Activated naive CD8-positive, alpha-beta T cell treated with anti-CD3 and anti-CD28 coated beads, Interleukin-2, amount 50 U/mL, for 24 hours (primary cell): ENCODE data around the gene PIEZO1.

Experiments used
- ATAC-seq: fragments of 150-1000 bp; cut with Tn5 transposase; one replicate; pipeline ENCODE4 v1.10.0; 2021
- DNase-seq: peaks from one replicate; pipeline ENCODE4 v3.0.0; 2021
- H3K27ac Mint-ChIP-seq: one replicate; pipeline ENCODE4 v1.8.0; 2021; ENCODE audit warnings: mild to moderate bottlenecking, mixed read lengths
- H3K27me3 Mint-ChIP-seq: one replicate; pipeline ENCODE4 v1.8.0; 2021; ENCODE audit warnings: mixed read lengths
- H3K36me3 Mint-ChIP-seq: one replicate; pipeline ENCODE4 v1.8.0; 2021; ENCODE audit warnings: low read depth, mixed read lengths
- H3K4me1 Mint-ChIP-seq: one replicate; pipeline ENCODE4 v1.8.0; 2021; ENCODE audit warnings: mixed read lengths
- H3K4me3 Mint-ChIP-seq: one replicate; pipeline ENCODE4 v1.8.0; 2021; ENCODE audit warnings: mild to moderate bottlenecking, moderate library complexity, mixed read lengths
- H3K9me3 Mint-ChIP-seq: one replicate; pipeline ENCODE4 v1.8.0; 2021; ENCODE audit warnings: mixed read lengths

The PIEZO1 gene

DNA sequence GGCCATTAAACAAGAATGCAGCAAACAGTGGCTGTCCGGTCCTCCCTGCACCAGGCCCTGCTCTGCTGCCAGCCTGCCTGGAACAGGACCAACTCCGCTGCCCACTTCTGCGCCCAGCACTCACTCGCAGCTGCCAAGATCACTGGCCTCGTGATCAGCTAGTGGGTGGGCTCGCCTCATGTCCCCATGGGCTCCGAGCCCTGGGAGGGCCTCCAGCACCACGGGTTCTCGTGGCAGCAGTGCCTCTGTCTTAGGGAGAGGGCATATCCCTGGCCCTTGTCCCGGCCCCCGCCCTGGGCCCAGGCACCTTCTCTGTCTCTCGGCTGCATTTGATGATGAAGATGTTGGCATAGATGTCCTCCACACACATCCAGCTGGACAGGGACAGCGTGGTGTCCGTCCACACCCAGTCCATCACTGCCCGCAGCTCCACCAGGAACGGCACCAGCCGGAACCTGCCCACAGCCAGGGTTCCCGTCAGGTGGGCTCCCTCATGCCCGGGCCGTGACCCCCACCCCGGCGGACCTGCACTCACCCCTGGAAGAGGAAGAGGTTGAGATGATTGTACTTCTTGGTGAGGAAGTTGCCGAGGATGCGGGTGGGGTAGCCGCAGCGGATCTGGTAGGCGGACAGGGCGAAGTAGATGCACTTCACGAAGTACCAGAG is 65.6 kb downstream of the PIEZO1 start:
- peaks cover 13% of the 10 kb centered on the region for H3K36me3 Mint-ChIP-seq
- H3K9me3 Mint-ChIP-seq: no peaks in the 10 kb centered on the region
- no peaks in the 10 kb centered on the region for H3K27me3 Mint-ChIP-seq
- ATAC-seq: no peak
- no peak overlapping the region for H3K27ac Mint-ChIP-seq
- H3K4me1 Mint-ChIP-seq: no peaks in the 10 kb centered on the region
- no peak overlapping the region for H3K4me3 Mint-ChIP-seq
- no peak for DNase-seq

GRCh38 chr16:88718178-88718577 is 66.8 kb downstream of the PIEZO1 start:
- H3K4me1 Mint-ChIP-seq: no peaks in the 10 kb centered on the region
- H3K27ac Mint-ChIP-seq: no peak overlapping the region
- H3K36me3 Mint-ChIP-seq: peaks cover 13% of the 10 kb centered on the region
- ATAC-seq (no peak), DNase-seq (no peak)
- H3K9me3 Mint-ChIP-seq: no peaks in the 10 kb centered on the region
- H3K4me3 Mint-ChIP-seq: no peak overlapping the region
- H3K27me3 Mint-ChIP-seq: no peaks in the 10 kb centered on the region

DNA sequence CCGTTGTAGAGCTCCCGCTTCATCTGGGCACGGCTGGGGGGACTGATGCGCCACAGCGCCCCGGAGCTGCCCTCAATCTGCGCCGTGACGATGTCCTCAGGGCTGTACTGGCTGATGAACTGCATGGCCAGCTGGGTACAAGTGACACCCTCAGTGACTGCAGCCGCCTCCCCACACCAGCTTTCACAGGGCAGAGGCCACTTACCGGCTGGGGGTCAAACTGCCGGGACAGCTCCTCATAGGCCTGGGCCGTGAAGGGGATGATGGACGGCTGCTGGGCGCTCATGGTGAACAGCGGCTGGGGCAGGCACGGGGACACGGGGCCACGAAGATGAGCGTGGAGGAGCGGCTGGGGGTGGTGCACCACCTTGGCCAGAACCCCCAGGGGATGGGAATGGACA is 68.4 kb downstream of the PIEZO1 start:
- H3K27me3 Mint-ChIP-seq: no peaks in the 10 kb centered on the region
- H3K4me3 Mint-ChIP-seq: no peak overlapping the region
- DNase-seq: no peak
- peaks cover 13% of the 10 kb centered on the region for H3K36me3 Mint-ChIP-seq
- H3K27ac Mint-ChIP-seq: no peak overlapping the region
- no peaks in the 10 kb centered on the region for H3K9me3 Mint-ChIP-seq
- no peak for ATAC-seq
- H3K4me1 Mint-ChIP-seq: no peaks in the 10 kb centered on the region

DNA sequence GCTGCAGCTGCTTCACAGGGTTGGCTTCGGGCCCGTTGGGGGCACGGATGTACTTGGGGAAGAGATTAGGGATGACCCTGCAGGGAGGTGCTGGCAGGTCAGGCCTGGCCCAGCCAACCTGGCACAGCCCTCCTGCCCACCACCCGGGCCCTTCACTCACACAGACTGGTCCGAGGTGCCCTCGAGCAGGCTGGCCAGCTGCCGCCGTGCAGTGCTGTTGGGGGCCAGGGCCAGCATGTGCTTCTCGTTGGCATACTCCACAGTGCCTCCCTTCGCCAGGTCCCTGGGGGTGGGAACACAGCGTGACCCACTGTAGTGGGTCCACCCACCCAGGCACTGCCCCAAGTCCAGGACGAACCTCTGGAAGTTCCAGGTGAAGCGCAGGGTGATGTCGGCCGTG is 68.8 kb downstream of the PIEZO1 start:
- no peak overlapping the region for H3K4me3 Mint-ChIP-seq
- ATAC-seq (no peak), DNase-seq (no peak)
- no peaks in the 10 kb centered on the region for H3K4me1 Mint-ChIP-seq
- no peaks in the 10 kb centered on the region for H3K27me3 Mint-ChIP-seq
- H3K36me3 Mint-ChIP-seq: peaks cover 13% of the 10 kb centered on the region
- no peaks in the 10 kb centered on the region for H3K9me3 Mint-ChIP-seq
- no peak overlapping the region for H3K27ac Mint-ChIP-seq

DNA sequence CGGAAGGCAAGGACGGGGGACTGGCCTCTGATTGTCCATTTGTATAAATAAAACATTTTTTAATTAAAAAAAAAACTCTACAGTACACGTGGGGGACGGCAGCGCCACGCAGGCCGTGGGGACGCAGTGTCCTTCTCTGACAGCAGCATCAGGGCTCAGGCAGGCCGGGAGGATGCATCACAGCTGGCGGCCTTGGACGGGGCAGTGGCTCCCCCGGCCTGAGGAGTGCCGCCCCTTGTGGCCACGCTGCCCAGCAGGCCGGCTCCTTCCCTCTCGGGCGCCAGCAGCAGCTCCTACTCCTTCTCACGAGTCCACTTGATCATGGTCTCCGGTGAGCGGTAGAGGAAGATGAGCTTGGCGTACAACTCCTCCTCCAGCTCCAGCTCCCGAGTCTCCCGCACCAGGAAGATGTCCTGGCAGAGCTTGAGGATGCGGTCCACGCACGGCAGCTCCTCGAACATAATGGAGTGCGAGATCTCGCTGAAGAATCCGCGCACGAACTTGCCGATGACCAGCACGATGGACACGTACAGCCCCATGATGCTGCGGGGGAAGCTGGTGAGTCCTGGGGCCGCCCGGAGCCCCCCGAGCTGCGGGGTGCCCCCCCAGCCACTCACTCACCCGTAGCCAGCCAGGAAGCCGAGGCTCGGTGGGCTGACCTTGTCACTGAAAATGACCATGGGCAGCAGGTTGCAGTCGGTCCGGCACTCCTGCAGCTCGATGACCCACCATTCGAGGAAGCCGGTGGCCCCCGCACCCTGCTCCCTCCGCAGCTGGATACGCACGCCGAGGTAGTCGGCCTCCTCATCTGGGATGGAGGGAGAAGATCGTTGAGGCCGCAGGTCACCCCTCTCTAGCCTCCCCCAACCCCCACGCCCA is 69.5 kb downstream of the PIEZO1 start:
- H3K4me3 Mint-ChIP-seq: no peak overlapping the region
- H3K36me3 Mint-ChIP-seq: peaks cover 13% of the 10 kb centered on the region
- no peak for ATAC-seq

DNA sequence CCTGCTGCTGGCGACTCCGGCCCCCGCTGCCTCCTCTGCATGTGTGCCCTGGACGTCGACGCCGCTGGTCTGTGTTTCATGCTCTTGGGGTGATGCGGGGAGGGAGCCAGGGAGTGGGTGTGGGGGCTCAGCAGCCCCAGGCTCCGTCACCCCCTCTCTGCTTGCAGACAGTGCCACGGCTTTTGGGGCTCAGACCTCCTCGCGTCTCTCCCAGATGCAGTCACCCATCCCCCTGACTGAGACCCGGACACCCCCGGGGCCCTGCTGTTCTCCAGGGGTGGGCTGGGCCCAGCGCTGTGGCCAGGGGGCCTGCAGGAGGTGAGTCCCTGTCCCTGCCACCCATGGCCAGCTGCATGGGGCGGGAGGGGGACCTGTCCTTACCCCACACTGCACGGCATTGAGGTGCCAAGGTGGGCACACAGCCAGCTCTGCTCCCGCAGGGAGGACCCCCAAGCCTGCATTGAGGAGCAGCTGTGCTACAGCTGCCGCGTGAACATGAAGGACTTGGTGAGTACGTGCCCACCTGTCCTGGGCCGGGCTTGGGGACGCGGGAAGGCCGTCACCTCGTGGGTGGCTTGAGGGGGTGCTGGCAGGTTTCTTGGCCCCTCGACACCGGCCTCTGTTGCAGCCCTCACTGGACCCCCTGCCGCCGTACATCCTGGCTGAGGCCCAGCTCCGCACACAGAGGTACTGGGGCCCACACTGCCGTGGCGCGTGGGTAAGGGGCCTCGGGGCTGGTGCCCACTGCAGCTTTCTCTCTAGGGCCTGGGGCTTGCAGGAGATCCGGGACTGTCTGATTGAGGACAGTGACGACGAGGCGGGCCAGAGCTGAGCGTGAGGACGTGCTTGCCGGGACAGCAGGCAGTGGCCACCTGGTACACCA is 70.4 kb downstream of the PIEZO1 start:
- no peaks in the 10 kb centered on the region for H3K27me3 Mint-ChIP-seq
- ATAC-seq: no peak
- H3K9me3 Mint-ChIP-seq: no peaks in the 10 kb centered on the region
- H3K4me1 Mint-ChIP-seq: peaks cover 5% of the 10 kb centered on the region
- no peak overlapping the region for H3K4me3 Mint-ChIP-seq
- peaks cover 13% of the 10 kb centered on the region for H3K36me3 Mint-ChIP-seq
- no peak overlapping the region for H3K27ac Mint-ChIP-seq
- DNase-seq: no peak

More for the DNA sequence above, 69.5 kb downstream of the PIEZO1 start:
- no peak for DNase-seq
- Mint-ChIP-seq H3K27ac (no peak overlapping the region), H3K9me3 (no peaks in the 10 kb centered on the region), H3K4me1 (peaks cover 4% of the 10 kb centered on the region), H3K27me3 (no peaks in the 10 kb centered on the region)

DNA sequence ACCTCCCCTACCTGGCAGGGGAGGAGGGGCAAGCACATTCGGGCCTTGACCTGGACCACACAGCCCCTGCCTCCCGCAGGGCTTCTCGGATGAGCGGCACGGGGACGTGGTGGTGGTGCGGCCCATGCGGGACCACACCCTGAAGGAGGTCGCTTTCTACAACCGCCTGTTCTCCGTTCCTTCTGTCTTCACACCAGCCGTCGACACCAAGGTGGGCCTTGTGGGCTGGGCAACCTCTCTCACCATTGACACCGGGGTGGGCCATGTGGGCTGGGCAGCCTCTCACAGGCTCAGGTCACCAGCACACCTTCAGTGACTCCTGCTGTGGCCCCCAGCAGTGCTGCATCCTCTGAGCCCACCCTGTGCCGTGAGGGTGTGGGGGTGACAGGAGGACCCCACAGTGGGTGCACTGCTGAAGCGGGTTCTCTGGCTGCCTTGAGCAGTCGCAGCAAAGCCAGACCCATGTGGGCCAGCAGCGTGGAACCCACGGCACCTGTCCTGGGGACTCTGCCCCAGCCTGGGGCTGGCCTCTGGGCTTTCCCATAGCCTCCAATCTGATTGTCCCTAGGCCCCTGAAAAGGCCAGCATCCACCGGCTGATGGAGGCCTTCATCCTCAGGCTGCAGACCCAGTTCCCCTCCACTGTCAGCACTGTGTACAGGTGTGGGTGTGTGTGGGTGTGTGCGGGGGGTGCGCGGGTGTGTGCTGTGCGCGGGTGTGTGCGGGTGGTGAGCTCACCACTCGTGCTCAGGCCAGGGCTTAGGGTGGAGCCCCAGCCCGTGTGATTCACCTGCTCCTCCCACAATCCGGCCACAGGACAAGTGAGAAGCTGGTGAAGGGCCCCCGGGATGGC is 71.2 kb downstream of the PIEZO1 start:
- H3K36me3 Mint-ChIP-seq: peaks cover 13% of the 10 kb centered on the region
- no peaks in the 10 kb centered on the region for H3K9me3 Mint-ChIP-seq
- no peak overlapping the region for H3K4me3 Mint-ChIP-seq
- peaks cover 5% of the 10 kb centered on the region for H3K4me1 Mint-ChIP-seq
- H3K27me3 Mint-ChIP-seq: no peaks in the 10 kb centered on the region
- ATAC-seq (no peak), DNase-seq (no peak)
- H3K27ac Mint-ChIP-seq: no peak overlapping the region

GRCh38 chr16:88713054-88713453 is 72.0 kb downstream of the PIEZO1 start:
- H3K4me1 Mint-ChIP-seq: peaks cover 5% of the 10 kb centered on the region
- no peak overlapping the region for H3K27ac Mint-ChIP-seq
- peaks cover 9% of the 10 kb centered on the region for H3K36me3 Mint-ChIP-seq
- H3K9me3 Mint-ChIP-seq: no peaks in the 10 kb centered on the region
- no peaks in the 10 kb centered on the region for H3K27me3 Mint-ChIP-seq
- DNase-seq (no peak), ATAC-seq (no peak)
- H3K4me3 Mint-ChIP-seq: no peak overlapping the region

DNA sequence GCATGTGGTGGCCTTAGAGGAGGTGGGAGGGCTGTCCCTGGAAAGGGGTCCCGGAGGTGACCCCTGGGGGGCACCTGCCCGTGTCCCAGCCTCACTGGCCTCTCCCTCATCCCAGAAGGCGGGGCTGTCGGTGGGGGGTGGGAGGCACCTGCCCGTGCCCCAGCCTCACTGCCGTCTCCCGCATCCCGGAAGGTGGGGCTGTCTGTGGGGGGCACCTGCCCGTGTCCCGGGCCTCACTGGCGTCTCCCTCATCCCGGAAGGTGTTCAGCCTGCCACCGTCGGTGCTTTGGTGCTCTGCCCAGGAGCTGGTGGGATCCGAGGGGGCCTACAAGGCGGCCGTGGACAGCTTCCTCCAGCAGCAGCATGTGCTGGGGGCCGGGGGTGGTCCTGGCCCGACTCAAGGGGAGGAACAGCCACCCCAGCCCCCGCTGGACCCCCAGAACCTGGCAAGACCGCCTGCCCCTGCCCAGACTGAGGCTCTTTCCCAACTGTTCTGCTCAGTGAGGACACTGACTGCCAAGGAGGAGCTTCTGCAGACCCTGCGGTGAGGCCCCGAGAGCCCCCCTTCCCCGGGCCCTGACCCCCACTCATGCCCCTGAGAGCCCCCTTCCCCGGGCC is 72.5 kb downstream of the PIEZO1 start:
- H3K4me1 Mint-ChIP-seq: peaks cover 7% of the 10 kb centered on the region
- no peaks in the 10 kb centered on the region for H3K27me3 Mint-ChIP-seq
- H3K4me3 Mint-ChIP-seq: no peak overlapping the region
- no peaks in the 10 kb centered on the region for H3K9me3 Mint-ChIP-seq
- DNase-seq (no peak), ATAC-seq (no peak)
- H3K27ac Mint-ChIP-seq: no peak overlapping the region
- H3K36me3 Mint-ChIP-seq: peaks cover 7% of the 10 kb centered on the region

GRCh38 chr16:88711750-88712340 is 73.2 kb downstream of the PIEZO1 start:
- DNase-seq: no peak
- peaks cover 2% of the 10 kb centered on the region for H3K36me3 Mint-ChIP-seq
- H3K27ac Mint-ChIP-seq: no peak overlapping the region
- peaks cover 13% of the 10 kb centered on the region for H3K4me1 Mint-ChIP-seq
- H3K27me3 Mint-ChIP-seq: no peaks in the 10 kb centered on the region
- ATAC-seq: no peak
- H3K4me3 Mint-ChIP-seq: no peak overlapping the region
- H3K9me3 Mint-ChIP-seq: no peaks in the 10 kb centered on the region

GRCh38 chr16:88710556-88710955 is 74.5 kb downstream of the PIEZO1 start:
- Mint-ChIP-seq H3K4me3 (no peak overlapping the region), H3K27ac (no peak overlapping the region)
- ATAC-seq: no peak

DNA sequence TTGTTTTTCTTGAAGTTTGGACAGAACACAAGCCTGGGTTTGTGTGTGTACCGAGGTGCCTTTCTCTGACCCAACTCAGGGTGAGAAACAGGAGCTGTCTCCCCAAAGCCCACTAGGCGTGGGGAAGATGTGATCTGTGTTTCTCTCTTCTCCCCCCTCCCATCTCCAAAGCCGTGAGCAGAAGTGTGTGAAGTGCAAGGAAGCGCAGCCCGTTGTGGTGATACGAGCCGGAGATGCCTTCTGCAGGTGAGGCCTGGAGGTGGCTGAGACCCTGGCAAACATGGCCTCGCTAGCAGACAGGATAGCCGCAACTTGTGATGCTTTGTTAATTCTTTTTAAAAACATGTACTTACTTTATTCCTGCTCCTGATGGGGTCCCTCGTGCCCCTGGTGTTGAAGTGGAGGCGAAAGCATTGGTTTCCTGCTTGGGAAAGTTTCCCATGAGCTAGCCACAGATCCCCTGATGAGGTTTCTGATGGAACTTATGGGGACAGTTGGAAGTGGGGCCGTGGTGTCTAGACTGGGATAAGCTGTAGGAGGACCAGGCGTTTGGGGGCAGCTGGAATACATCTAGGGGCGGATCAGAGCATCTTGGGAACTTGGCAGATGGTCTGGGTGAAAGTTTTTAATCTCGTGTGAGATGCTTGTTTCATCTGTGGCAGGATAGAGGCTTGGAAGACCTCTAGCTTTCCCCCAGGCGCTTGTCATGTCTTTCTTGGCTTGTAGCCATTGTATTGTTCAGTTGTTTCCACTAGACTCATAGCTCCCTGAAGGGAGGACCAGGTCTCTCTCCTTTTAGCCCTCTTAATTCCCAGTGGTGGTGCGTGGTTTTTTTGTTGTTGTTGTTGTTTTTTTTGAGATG is 77.8 kb downstream of the PIEZO1 start:
- ATAC-seq (no peak), DNase-seq (no peak)
- peak overlapping the region; percentile 44 for H3K27ac Mint-ChIP-seq
- H3K4me1 Mint-ChIP-seq: peaks cover 47% of the 10 kb centered on the region
- H3K27me3 Mint-ChIP-seq: no peaks in the 10 kb centered on the region
- no peaks in the 10 kb centered on the region for H3K9me3 Mint-ChIP-seq
- H3K4me3 Mint-ChIP-seq: peak overlapping the region; percentile 77
- no peaks in the 10 kb centered on the region for H3K36me3 Mint-ChIP-seq

More at GRCh38 chr16:88710556-88710955, 74.5 kb downstream of the PIEZO1 start:
- H3K4me1 Mint-ChIP-seq: peaks cover 15% of the 10 kb centered on the region
- no peaks in the 10 kb centered on the region for H3K9me3 Mint-ChIP-seq
- H3K27me3 Mint-ChIP-seq: no peaks in the 10 kb centered on the region
- H3K36me3 Mint-ChIP-seq: peaks cover 2% of the 10 kb centered on the region
- DNase-seq: no peak
